ENCODE data around the gene ZNF568.

DNA sequence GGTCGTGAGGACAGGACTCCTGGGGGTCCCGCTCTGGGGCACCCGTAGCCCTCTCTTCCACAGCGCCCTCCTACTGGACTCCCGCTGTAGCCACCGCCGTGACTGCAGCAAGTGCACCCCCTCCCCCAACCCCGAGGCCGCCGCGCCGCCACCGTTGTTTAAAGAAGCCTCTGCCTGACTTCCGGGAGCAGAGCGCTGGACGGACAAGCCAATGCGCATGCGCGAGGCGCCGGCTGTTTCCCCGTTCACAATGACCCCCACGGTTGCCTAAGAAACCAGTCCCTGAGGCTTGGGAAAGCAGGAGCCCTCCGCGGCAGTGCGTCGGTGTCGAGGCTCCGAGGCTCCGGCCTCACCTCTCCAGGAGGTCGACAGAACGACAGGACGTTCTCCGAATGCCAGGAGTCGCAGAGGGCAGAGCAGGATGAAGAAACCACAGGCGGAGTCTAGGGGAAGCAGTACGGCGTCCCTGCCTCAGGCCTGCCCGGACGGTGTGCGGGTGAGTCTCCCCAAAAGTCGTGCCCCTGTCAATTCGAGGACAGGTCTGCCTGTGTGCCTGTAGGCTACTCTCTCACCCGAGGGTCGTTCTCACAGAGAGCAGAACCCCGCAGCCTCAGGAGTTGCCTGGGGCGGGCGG is 91.6 kb downstream of the ZNF568 start:
- TF ChIP-seq, protein P1, sequence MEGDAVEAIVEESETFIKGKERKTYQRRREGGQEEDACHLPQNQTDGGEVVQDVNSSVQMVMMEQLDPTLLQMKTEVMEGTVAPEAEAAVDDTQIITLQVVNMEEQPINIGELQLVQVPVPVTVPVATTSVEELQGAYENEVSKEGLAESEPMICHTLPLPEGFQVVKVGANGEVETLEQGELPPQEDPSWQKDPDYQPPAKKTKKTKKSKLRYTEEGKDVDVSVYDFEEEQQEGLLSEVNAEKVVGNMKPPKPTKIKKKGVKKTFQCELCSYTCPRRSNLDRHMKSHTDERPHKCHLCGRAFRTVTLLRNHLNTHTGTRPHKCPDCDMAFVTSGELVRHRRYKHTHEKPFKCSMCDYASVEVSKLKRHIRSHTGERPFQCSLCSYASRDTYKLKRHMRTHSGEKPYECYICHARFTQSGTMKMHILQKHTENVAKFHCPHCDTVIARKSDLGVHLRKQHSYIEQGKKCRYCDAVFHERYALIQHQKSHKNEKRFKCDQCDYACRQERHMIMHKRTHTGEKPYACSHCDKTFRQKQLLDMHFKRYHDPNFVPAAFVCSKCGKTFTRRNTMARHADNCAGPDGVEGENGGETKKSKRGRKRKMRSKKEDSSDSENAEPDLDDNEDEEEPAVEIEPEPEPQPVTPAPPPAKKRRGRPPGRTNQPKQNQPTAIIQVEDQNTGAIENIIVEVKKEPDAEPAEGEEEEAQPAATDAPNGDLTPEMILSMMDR (IDR thresholded peaks at IDR 0.05) = no peak
- TF ChIP-seq POLR2A (IDR thresholded peaks at IDR 0.05) = no peak

Measured in body of pancreas (tissue), 4 donors.